Measurements from ENCODE around the gene HAUS6.
"Not testable (repeated sequence)": the region's sequence is repeated elsewhere in the genome, so short reads cannot be mapped to it uniquely, and the experiment has no call there.

Gene HAUS6

DNA sequence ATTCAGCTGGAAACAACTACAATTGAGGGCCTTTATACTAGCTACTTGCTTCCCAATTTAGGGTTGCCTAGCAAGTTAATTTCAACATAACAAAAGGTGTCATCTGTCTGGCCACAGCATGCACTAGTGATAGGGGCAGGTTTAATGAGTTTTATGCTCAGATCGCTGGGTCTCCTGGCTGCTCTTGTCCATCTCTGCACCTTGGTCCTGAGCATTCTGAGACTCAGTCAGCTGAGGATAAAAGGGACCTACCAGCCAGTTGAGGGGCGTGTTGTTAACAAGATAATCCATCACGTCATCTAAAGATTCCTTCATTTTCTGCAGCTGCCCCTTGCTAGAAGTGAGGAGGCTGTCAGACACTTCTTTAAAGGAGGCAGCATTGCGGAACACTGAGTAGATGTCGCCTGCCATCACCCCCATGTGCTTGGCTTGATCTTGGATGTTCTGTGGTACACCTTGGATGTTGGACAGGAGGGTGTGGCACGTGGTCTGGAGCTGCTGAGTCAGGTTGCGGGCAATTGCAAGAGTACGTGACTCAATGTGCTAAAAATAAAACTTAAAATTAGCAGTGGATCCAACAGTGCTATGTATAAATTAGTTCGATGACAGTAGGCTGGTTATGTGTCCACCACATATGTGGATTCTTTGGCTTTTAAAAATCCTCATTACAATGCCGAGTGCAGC is 13.5 kb upstream of the HAUS6 start:
- no peak for DNase-seq (ENCODE audit: low read depth)

DNA sequence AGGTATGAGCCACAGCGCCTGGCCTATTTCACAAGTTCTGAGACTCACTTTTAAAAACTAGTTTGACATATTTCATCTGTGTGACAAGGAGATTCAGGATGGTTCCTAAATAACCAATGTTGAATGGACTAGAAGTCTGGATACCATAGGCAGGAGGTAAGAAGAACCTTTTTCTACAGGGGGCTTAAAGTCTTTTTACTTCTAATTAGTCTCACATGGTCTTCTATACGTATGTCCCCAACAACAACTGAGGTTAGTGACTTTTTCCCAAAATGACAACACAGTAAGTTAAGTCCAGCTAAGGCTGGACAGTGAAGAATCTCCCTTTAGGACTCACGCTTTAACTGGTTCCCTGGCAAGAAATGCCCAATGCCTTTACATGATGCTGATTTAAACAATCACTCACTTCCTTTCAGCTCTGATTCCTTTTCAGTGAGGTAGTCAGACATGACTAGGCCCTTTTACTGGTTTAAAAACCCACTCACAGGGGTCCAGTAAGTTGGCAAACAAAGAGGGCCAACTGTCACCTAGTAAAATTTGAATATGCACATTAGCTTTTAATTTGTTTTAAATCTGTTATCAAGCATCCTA is 12.1 kb upstream of the HAUS6 start:
- DNase-seq (ENCODE audit: low read depth) = no peak

DNA sequence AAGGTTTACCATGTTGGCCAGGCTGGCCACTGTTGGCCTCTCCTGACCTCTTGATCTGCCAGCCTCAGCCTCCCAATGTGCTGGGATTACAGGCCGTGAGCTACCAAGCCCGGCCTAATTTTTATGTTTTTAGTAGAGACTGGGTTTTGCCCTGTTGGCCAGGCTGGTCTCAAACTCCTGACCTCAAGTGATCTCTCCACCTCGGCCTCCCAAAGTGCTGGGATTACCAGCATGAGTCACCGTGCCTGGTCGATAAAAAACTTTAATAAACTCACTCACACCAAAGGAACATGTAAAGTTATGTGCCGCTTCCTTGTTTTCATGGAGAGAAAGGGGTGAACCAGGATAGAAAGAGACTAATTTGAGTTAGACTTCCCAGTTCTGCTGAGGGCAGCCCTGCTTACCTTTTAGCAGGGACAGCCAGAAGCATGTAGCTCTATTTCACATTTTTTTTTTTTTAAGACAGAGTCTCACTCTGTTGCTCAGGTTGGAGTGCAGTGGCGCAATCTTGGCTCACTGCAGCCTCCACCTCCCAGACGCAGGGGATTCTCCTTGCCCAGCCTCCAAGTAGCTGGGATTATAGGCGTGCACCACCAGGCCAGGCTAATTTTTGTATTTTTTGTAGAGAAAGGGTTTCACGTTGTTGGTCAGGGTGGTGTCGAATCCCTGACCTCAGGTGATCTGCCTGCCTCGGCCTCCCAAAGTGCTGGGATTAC is 11.4 kb upstream of the HAUS6 start:
- no peak for DNase-seq (ENCODE audit: low read depth)

GRCh38 chr9:19113064-19113611 is 10.4 kb upstream of the HAUS6 start:
- DNase-seq (ENCODE audit: low read depth) = not testable (repeated sequence)

DNA sequence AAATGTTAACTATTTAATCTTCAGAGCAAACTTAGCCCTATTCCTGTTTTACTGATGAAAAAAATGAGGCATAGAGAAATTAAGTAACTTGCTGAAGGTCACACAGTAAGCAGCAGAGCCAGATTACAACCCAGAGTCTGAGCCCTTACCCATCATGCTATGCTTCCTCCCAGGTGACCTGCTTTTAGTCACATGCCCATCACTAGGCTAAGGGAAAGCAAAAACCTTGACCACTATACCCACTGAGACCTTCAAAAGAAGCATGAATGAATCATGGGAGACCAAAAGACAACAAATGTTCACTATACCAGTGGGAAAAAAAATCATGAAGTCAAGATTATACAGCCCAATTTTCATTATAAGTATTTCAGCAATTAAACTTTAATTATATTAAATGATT is 5.3 kb upstream of the HAUS6 start:
- no peak for DNase-seq (ENCODE audit: low read depth)

- no peak for DNase-seq (ENCODE audit: low read depth)
These were observed 2.0 kb upstream of the HAUS6 start for GRCh38 chr9:19104515-19105282.

- DNase-seq (ENCODE audit: low read depth) = no peak
These were observed 498 bp downstream of the HAUS6 start for GRCh38 chr9:19102181-19102630.

DNA sequence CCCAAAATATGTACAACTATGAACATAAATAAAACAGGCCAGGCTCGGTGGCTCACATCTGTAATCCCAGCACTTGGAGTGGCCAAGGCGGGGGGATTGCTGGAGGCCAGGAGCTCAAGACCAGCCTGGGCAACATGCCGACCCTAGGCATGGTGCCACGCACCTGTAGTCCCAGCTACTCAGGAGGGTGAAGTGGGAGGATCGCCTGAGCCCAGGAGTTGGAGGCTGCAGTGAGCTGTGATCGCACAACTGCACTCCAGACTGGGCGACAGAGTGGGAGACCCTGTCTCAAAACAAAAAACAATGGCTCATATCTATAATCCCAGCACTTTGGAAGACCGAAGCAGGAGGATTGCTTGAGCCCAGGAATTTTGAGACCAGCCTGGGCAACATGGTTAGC is 1.5 kb downstream of the HAUS6 start:
- no peak for DNase-seq (ENCODE audit: low read depth)

DNA sequence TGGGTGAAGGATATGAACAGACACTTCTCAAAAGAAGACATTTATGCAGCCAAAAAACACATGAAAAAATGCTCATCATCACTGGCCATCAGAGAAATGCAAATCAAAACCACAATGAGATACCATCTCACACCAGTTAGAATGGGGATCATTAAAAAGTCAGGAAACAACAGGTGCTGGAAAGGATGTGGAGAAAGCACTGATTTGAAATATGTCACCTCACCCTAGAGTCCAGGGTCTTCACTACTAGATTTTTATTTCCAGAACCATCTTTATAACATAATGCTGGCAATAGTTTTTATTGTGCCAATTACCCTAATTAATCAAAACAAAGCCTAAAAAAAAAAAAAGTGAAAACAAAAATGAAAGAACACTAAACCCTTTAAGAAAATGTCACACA is 5.3 kb downstream of the HAUS6 start:
- not testable (repeated sequence) for DNase-seq (ENCODE audit: low read depth)

DNA sequence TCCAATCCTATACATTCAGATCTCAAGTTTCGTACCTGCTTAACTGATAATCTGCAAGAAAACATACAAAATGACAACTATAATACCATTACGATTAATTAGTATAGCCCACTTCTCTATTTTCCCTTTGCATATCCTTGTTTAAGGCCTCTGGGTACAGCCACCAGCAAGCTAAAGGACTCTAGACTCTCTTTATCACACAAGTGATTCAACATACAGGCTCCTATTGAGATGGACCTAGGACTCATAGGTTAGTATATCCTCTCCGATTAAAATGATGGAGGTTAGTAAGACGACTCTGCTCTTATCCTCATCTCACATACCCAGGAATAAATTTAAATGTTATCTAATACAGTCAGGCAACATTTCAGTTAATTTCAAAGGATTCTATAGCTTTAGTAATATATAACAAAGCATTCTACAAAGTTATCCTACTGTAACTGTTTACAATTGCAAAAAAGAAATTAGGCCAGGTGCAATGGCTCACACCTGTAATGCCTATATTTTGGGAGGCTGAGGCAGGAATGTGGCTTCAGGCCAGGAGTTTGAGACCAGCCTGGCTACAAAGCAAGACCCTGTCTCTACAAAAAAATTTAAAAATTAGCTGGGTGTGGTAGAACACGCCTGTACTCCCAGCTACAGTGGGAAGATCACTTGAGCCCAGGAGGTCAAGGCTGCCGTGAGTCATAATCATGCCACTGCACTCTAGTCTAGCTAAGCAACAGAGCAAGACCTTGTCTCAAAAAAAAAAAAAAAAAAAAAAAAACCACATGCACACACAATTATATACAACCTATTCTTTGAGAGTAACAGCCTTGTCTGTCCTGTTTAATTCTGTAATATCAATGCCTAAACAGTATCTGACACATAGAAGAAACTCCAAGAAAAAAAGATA is 15.4 kb downstream of the HAUS6 start:
- no peak for DNase-seq (ENCODE audit: low read depth)

- no peak for DNase-seq (ENCODE audit: low read depth)
These were observed 17.4 kb downstream of the HAUS6 start for GRCh38 chr9:19085295-19085694.

DNA sequence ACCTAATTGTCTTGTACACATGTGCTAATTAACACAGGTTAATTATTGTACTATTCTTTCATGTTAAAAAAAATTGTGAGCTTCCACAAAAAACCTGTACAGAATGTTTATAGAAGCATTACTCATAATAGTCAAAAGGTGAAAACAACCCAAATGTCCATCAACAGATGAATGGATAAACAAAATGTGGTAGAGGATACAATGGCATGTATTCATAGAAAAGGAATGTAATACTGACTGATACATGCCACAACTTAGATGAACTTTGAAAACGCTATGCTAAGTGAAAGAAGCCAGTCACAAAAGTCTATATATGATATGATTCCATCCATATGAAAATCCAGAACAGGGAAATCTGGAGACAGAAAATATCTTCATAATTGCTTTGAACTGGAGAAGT is 27.9 kb downstream of the HAUS6 start:
- no peak for DNase-seq (ENCODE audit: low read depth)

- DNase-seq (ENCODE audit: low read depth) = no peak
These were observed 28.5 kb downstream of the HAUS6 start for GRCh38 chr9:19074229-19074628.

DNA sequence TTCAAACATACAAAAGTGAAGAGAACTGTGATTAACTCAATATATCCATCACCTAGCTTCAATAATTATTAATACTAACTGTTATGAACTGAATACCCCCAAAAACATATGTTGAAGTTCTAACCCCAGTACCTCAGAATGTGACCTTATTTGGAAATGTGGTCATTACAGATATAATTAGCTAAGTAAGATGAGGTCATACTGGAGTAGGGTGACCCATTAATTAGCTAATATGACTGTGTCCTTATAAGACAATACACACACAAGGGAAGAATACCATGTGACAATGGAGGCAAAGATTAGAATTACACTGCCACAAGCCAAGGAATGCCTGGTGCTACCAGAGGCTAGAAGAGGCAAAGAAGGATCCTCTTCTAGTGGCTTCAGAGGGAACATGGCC is 45.7 kb downstream of the HAUS6 start:
- no peak for DNase-seq (ENCODE audit: low read depth)

DNA sequence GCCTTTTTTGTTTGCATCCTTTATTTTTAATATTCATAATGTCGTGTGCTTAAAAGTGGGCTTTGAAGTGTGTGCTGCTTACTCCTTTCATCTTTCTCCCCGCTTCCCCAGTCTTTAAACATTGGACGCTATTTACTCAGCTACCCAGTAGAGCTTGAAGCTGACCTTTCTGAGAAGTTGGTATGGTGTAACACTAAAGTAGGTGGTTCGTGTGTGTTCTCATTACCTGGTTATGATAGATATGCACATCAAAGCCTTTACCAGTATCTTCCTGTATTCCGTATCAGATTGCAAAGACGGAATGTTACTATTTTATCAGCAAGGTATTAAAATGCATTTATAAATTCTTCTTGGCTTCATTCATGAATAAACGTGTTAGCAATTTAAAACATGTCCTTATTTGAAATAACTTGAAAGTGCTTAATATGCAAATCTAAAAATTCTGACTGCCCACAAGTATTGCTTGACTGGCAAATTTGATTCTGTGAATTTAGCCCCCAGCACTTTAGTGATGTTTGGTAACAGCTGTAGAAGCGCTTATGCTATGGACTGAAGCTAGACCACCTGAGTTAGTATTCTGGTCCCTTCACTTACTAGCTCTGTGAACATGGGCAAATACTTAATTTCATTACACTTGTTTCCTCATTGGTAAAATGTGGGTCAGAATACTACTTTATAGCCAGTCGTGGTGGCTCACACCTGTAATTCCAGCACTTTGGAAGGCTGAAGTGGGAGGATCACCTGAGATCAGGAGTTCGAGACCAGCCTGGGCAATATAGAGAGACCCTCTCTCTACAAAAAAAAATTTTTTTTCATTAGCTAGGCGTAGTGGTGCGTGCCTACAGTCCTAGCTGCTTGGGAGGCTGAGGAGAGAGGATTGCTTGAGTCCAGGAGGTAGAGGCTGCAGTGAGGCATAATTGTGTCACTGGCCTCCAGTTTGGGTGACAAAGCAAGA is 51.8 kb downstream of the HAUS6 start:
- no peak for DNase-seq (ENCODE audit: low read depth)

DNA sequence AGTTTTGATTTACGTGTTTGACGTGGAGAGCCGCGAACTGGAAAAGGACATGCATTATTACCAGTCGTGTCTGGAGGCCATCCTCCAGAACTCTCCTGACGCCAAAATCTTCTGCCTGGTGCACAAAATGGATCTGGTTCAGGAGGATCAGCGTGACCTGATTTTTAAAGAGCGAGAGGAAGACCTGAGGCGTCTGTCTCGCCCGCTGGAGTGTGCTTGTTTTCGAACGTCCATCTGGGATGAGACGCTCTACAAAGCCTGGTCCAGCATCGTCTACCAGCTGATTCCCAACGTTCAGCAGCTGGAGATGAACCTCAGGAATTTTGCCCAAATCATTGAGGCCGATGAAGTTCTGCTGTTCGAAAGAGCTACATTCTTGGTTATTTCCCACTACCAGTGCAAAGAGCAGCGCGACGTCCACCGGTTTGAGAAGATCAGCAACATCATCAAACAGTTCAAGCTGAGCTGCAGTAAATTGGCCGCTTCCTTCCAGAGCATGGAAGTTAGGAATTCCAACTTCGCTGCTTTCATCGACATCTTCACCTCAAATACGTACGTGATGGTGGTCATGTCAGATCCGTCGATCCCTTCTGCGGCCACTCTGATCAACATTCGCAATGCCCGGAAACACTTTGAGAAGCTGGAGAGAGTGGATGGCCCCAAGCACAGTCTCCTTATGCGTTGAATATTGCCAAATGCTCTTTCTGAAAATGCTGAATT is 52.6 kb downstream of the HAUS6 start:
- no peak for DNase-seq (ENCODE audit: low read depth)

- peak; percentile 67 for DNase-seq (ENCODE audit: low read depth)
These were observed 53.5 kb downstream of the HAUS6 start, which contains the start of gene RRAGA for GRCh38 chr9:19048966-19049916. TSS of gene RRAGA (plus strand) at chr9:19049427. CDS start at chr9:19049660, 233 bp downstream.

DNA sequence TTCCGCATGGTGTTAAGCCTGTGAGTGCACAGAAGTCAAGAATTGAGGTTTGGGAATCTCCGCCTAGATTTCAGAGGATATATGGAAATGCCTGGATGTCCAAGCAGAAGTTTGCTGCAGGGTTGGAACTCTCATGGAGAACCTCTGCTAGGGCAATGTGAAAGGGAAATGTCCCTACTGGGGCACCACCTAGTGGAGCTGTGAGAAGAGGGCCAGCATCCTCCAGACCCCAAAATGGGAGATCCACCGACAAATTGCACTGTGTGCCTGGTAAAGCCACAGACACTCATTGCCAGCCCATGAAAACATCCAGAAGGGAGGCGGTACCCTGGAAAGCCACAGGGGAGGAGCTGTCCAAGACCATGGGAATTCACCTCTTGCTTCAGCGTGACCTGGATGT is 66.1 kb downstream of the HAUS6 start:
- DNase-seq (ENCODE audit: low read depth) = no peak

All from HS-5 (cell line).